DND-41 (cell line): Measurements from ENCODE around the gene SCRN1.
"Not testable (repeated sequence)": the region's sequence is repeated elsewhere in the genome, so short reads cannot be mapped to it uniquely, and the experiment has no call there.

ENCODE experiments used
- CTCF ChIP-seq: IDR thresholded peaks from 2 replicates; pipeline ENCODE4 v1.5.1; 2012; ENCODE audit warnings: borderline replicate concordance, low read length, moderate library complexity, mild to moderate bottlenecking; ENCODE audit not compliant: poor library complexity, severe bottlenecking; ENCODE audit errors: extremely low read depth
- EZH2 ChIP-seq: IDR thresholded peaks from 3 replicates; pipeline ENCODE4 v1.6.1; 2012; ENCODE audit warnings: borderline replicate concordance, low read depth, mild to moderate bottlenecking, moderate library complexity, low read length, inconsistent platforms; ENCODE audit not compliant: severe bottlenecking

GRCh38 chr7:29961611-29962010, 28.0 kb downstream of the SCRN1 start:
- TF ChIP-seq CTCF, EZH2: not testable (repeated sequence)
